HUDEP-2 (cell line): ENCODE data around the gene KCNK7.
A peak's percentile ranks its signal among the peaks of the same experiment; 100 is the strongest.
"Not testable (repeated sequence)": the region's sequence is repeated elsewhere in the genome, so short reads cannot be mapped to it uniquely, and the experiment has no call there.

Experiments
- DNase-seq, 76 experiments: peaks; one replicate each; lab custom pipeline; 2025; ENCODE audit not compliant: unreplicated experiment in 76 of 76; lab: John Stamatoyannopoulos, UW

The KCNK7 gene

DNA sequence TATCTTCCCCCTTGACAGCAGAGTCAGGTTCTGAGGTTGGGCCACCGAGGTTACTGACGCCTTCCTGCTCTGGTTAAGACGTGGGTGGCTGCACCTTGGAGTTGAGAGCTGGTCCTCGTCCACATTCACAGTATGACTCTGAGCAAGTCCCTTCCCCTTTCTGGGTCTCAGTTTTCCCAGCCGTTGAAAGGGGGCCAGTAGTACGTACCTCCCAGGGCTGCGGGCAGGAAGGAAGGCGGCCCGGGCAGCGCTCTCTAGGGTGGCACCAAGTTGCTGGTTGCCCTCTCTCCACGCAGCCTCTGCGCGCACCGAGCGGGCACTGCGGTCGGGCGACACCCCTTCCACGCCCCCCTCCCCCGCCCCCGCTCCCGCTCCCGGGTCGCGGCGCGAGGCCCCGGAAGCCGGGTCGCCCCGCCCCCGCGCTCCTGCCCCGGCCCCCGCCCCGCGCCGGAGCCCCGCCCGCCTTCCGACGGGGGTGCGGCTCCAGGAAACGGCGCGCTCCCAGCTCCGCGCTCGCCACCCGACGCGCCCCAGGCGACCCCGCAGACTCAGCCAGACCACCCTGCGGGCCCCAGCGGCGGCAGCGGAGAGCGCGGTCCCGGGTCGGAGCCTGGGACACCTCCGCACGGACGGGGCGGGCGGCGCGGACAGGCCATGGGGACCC, 19.9 kb downstream of the KCNK7 start, which contains the start of gene EHBP1L1:
EHBP1L1 (plus strand) TSS at position 486 of the 664 bp plus-strand sequence. CDS start 250 bp downstream, outside the sequence.
- DNase-seq = peak in 64 of 76 experiments; percentile 20 to 86 (median 72)

DNA sequence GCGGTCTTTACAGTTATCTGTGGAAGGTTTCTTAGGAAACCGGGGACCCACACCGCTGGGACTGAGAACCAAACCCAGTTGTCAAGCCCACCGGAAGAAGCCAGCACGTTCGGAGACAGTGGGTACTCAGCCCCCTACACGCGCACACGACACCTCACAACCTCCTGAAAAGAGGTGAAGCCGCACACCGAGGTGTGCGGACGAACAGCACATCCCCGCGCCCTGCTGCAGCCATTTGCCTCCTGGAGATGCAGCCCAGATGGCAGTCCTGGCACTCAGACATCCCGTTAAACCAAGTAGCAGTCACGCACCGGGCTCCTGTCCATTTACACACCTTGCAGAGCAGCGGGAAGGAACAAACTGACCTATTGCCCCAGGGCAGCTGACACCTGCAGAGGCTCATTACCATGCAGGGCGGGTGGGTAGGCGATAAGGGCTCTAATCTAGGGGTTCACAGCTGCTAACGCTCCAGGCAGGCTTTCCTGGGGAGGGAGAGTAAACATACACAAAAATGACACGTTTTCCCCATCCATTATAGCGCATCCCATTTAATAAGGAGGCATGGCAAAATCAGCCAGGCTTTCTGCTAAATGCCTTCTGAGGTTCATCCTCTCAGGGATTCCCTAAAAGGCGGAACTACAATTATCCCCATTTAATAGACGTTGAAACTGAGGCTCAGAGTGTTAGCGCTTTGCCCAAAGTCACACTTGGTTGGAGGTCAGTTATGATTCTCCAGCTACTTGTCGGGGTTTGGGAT, 20.6 kb downstream of the KCNK7 start:
- peak in 58 of 76 experiments; percentile 15 to 72 (median 55) for DNase-seq

DNA sequence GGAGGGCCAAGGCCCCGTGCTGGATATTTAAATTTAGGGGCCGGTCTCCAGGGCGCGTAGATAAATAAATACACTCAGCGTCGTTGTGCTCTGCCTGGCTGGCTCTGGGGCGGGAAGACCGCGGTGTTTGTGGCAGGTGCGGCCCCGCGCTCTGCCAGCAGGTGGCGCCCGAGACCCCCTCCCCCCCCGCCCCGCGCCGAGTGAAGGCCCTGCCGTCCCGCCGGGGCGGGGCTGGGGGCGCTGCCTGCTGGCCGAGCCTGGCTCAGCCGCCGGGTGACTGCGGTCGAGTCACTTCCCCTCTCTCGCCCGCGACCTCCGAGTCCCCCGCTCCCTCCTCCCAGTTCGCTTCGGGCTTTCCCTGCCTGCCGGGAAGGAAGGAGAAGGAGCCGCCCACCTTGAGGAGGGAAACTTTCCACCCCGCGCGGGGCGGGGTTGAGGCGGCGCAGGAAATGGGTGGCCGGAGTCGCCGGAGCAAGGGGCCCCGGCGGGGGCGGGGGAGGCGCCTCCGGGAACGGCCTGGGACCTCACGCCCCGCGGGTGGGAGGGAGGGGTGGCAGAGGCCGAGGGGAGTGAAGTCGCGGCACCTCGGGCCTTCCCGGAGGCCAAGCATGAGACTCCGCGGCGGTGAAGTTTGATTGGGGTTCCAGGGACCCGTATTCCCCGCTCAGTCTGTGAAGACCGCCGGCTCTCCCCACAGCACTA, 21.3 kb downstream of the KCNK7 start:
- peak in 71 of 76 experiments; percentile 21 to 90 (median 76) for DNase-seq

GRCh38 chr11:65573391-65574079, 22.1 kb downstream of the KCNK7 start:
- DNase-seq = no peak

GRCh38 chr11:65572356-65573051, 23.1 kb downstream of the KCNK7 start, which contains the start of gene FAM89B:
TSS of gene FAM89B (plus strand) at chr11:65572538. CDS start at chr11:65572670, 132 bp downstream.
- DNase-seq = peak in 70 of 76 experiments; percentile 57 to 94 (median 82)

DNA sequence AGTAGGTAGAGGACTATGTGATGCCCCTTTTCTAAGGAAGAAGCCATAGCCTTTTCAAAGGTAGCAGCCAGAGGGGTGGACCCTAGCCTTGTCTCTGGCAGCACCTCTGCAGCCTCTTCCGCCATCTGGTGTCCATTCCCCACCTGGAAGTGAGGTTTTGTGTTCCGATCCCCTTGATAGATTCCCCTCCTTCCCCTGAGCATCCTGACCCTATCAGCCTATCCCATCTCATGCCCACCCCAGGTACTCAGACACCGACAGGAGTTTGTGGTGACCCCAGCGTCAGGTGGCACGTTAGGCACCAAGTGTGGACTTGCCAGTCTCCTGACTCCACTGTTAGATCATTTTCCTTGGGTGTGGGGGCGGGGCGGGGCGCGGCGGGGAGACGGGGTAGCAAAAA, 23.7 kb downstream of the KCNK7 start:
- peak in 45 of 76 experiments; percentile 5 to 70 (median 38) for DNase-seq

GRCh38 chr11:65571420-65571819, 24.2 kb downstream of the KCNK7 start:
- DNase-seq = no peak

- DNase-seq = peak in 75 of 76 experiments; percentile 54 to 99 (median 95)
Measured at GRCh38 chr11:65569973-65570918, 25.4 kb downstream of the KCNK7 start, which contains the start of gene ZNRD2. TSS of gene ZNRD2 (plus strand) at chr11:65570477. CDS start at chr11:65570492, 15 bp downstream.

DNA sequence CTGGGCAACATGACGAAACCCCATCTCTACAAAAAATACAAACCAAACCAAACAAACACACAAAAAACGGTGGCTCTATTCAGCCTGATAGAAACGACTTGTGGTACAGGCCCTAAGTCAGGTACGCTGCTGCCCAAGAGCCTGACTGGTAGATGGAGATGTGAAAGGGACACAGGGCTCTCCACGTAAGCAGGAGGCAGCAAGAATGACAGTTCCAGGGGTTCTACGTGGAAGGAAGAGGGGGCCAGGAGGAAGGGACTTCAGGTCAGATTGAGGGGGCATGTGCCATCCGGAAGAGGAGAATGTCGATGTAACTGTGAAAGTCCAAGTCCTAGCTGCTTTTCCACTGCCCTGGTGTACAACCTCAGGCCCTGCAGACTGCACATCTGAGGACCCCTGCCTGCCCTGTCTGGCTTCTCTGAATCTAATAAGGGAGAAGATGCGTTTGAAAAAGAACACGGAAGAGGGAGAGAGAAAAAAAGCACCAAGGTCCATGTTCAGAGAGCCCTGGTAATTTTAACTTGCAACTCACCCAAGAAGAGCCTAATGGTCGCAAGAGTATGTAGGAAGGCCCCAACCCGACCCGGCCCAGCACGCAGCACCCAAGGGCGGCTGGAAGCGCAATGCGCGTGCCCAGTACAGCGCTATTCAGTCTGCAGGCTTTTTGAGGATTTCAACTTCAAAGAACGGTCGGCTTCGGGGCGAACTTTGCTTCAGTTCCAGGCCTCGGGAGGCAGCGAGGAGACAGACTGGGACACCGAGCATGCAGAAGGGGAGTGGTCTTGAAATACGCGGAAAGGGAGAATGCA, 26.2 kb downstream of the KCNK7 start:
- peak in 12 of 76 experiments; percentile 51 to 69 (median 56) for DNase-seq

- no peak for DNase-seq
Measured at GRCh38 chr11:65565624-65566453, 29.8 kb downstream of the KCNK7 start.

DNA sequence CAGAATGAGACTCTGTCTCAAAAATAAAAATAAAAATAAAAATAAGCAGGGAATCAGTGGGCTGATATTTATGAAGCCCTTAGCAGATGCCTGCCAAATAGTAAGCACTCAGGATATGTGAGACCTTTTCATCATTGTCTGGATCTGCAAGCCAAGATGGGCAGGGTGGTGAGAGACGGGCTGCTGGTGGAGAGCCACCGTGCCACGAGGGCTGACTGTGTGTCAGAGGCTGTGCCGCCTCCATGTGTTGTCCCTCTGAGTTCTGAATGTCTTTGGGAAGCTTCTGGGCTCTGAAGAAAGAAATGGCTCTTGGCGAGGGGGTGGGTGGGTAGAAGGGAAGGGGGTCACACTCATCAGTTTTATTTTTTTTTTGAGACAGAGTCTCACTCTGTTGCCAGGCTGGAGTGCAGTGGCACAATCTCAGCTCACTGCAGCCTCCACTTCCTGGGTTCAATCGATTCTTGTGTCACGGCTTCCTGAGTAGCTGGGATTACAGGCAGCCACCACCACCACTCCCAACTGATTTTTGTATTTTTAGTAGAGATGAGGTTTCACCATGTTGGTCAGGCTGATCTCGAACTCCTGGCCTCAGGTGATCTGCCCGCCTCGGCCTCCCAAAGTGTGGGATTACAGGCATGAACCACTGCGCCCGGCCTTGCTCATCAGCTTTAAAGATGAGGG, 30.6 kb downstream of the KCNK7 start:
- DNase-seq = not testable (repeated sequence)

GRCh38 chr11:65563601-65564000, 32.0 kb downstream of the KCNK7 start:
- DNase-seq = no peak

DNA sequence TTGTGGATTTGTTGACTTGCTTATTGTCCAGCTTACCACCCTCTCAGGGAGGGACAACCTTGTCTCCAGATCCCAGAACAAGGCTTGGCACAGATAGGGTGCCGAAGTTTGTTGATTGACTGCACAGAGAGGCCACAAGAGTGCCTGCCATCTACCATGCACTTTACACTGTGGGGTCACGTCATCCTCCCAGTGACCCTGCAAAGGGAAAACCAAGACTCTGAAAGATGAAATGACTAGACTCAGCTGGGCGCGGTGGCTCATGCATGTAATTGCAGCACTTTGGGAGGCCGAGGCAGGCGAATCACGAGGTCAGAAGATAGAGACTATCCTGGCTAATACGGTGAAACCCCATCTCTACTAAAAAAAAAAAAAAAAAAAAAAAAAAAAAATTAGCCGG, 32.8 kb downstream of the KCNK7 start:
- DNase-seq = no peak

DNA sequence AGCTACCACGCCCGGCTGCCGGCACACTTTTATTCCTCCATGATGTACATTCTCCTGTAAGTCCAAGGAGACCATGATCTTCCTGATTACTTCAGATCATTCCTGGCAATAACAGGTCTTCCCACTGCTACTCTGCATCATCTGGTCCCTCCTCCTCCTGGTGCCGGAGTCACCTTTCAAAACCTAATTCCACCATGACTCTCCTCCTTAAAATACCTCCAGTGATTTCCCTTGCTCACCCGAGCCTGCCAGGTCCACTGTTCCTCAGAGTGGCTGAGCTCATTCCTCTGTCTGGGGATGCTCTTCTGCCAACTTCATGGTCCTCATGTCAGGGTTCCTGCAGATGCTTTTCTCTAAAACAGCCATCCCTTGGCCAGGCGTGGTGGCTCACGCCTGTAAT, 33.6 kb downstream of the KCNK7 start:
- no peak for DNase-seq

- no peak for DNase-seq
Measured at GRCh38 chr11:65560555-65561418, 34.8 kb downstream of the KCNK7 start.
